A549 (cell line): Measurements from ENCODE around the gene EPB41L4A.

Source experiments
- CTCF ChIP-seq: fragments of >200 bp; sonication (Bioruptor Twin); formaldehyde crosslinking; IDR thresholded peaks from 3 replicates; pipeline ENCODE4 v1.5.1; 2016
- EP300 ChIP-seq, 2 experiments: fragments of >200 bp; sonication (Bioruptor Twin); formaldehyde crosslinking; IDR thresholded peaks; 2 replicates in 1 of 2; 3 replicates in 1 of 2; pipeline ENCODE4 v1.6.1; 2016 to 2017
- HOXA7 ChIP-seq: fragments of 250-450 bp; sonication (Bioruptor Pico); IDR thresholded peaks from 2 replicates; pipeline ENCODE4 v1.5.0; 2020; ENCODE audit warnings: mild to moderate bottlenecking, moderate library complexity
- NR3C1 ChIP-seq: fragments of >200 bp; sonication (Bioruptor Twin); formaldehyde crosslinking; IDR thresholded peaks from 3 replicates; pipeline ENCODE4 v1.6.1; 2017
- POLR2A ChIP-seq: IDR thresholded peaks from 2 replicates; pipeline ENCODE4 v1.6.1; 2012; ENCODE audit warnings: mild to moderate bottlenecking, low read length
- RCOR1 ChIP-seq: fragments of 150-350 bp; IDR thresholded peaks from 2 replicates; pipeline ENCODE4 v1.6.1; 2014; ENCODE audit warnings: antibody characterized with exemption, low read length, low read depth

- TF ChIP-seq CTCF (no peak), HOXA7 (no peak), POLR2A (no peak), NR3C1 (no peak), EP300 (IDR thresholded peaks at IDR 0.05) (no peak), RCOR1 (no peak)
Measured at GRCh38 chr5:112310746-112311145, 108.3 kb downstream of the EPB41L4A start.
